Keratinocyte (primary cell): ENCODE results near the gene SPATA20.

ENCODE experiments used
- CTCF ChIP-seq, 3 experiments: IDR thresholded peaks in 1 of 3; conservative IDR thresholded peaks in 1 of 3; optimal IDR thresholded peaks in 1 of 3; 2 replicates in 2 of 3; 3 replicates in 1 of 3; pipeline versions ENCODE3 to v1.5.1; 2011; ENCODE audit warnings: low read length in 3 of 3, mild to moderate bottlenecking in 3 of 3, moderate library complexity in 2 of 3, control low read depth in 1 of 3, inconsistent platforms in 1 of 3; ENCODE audit not compliant: insufficient read depth in 2 of 3; ENCODE audit errors: extremely low read depth in 1 of 3
- EZH2 ChIP-seq: IDR thresholded peaks from one replicate; pipeline ENCODE4 v1.6.1; 2012; ENCODE audit warnings: inconsistent platforms, mild to moderate bottlenecking, low read length, moderate library complexity

GRCh38 chr17:50558941-50559614 lies 12.1 kb downstream of the SPATA20 start:
- TF ChIP-seq CTCF (optimal IDR thresholded peaks at IDR 0.05 in 1 of 3, IDR thresholded peaks at IDR 0.05 in 1 of 3, conservative IDR thresholded peaks at IDR 0.05 in 1 of 3; ENCODE audit: extremely low read depth in 1 of 3, insufficient read depth in 2 of 3, low read length in 3 of 3) (no peak), EZH2 (peak; percentile 88)
